ENCODE results near the gene TNFRSF8. TPM values are rescaled to one million over a fixed set of nuclear protein-coding genes. Genes with fewer than 3 reads are reported as not detected.

TNFRSF8 gene
- total RNA-seq, 1 donor from 2014 or later: not detected

- Histone ChIP-seq H3K4me3 (ENCODE audit: low read depth, low read length) (no peak overlapping the region), H3K36me3 (ENCODE audit: control insufficient read depth, insufficient read depth, low read length) (no peaks in the 10 kb centered on the region), H3K27me3 (ENCODE audit: control insufficient read depth, insufficient read depth, low read length) (no peaks in the 10 kb centered on the region)
- no peak for FAIRE-seq
- TF ChIP-seq CTCF (IDR thresholded peaks at IDR 0.05; ENCODE audit: insufficient read depth, low read length, severe bottlenecking): no peak
- no peak for DNase-seq (ENCODE audit: low read depth)
Observed at GRCh38 chr1:12094180-12094579, 31.1 kb downstream of the TNFRSF8 start.

- DNase-seq (ENCODE audit: low read depth): peak; percentile 19
- TF ChIP-seq CTCF (IDR thresholded peaks at IDR 0.05; ENCODE audit: insufficient read depth, low read length, severe bottlenecking): no peak
- H3K27me3 ChIP-seq (ENCODE audit: control insufficient read depth, insufficient read depth, low read length): no peaks in the 10 kb centered on the region
- no peaks in the 10 kb centered on the region for H3K36me3 ChIP-seq (ENCODE audit: control insufficient read depth, insufficient read depth, low read length)
- no peak overlapping the region for H3K4me3 ChIP-seq (ENCODE audit: low read depth, low read length)
- FAIRE-seq: no peak
Observed at GRCh38 chr1:12095452-12096263, 32.6 kb downstream of the TNFRSF8 start.

GRCh38 chr1:12096615-12097014 is 33.5 kb downstream of the TNFRSF8 start:
- Histone ChIP-seq H3K4me3 (ENCODE audit: low read depth, low read length) (no peak overlapping the region), H3K36me3 (ENCODE audit: control insufficient read depth, insufficient read depth, low read length) (no peaks in the 10 kb centered on the region), H3K27me3 (ENCODE audit: control insufficient read depth, insufficient read depth, low read length) (no peaks in the 10 kb centered on the region)
- TF ChIP-seq CTCF (IDR thresholded peaks at IDR 0.05; ENCODE audit: insufficient read depth, low read length, severe bottlenecking): no peak
- DNase-seq (ENCODE audit: low read depth) (no peak), FAIRE-seq (no peak)

- DNase-seq (ENCODE audit: low read depth) (peak; percentile 21), FAIRE-seq (peak; percentile 32)
- TF ChIP-seq CTCF (IDR thresholded peaks at IDR 0.05; ENCODE audit: insufficient read depth, low read length, severe bottlenecking): no peak
- Histone ChIP-seq H3K4me3 (ENCODE audit: low read depth, low read length) (no peak overlapping the region), H3K36me3 (ENCODE audit: control insufficient read depth, insufficient read depth, low read length) (no peaks in the 10 kb centered on the region), H3K27me3 (ENCODE audit: control insufficient read depth, insufficient read depth, low read length) (no peaks in the 10 kb centered on the region)
Observed at GRCh38 chr1:12097321-12097720, 34.2 kb downstream of the TNFRSF8 start.

GRCh38 chr1:12098786-12099185 is 35.7 kb downstream of the TNFRSF8 start:
- no peak for TF ChIP-seq CTCF (IDR thresholded peaks at IDR 0.05; ENCODE audit: insufficient read depth, low read length, severe bottlenecking)
- Histone ChIP-seq H3K4me3 (ENCODE audit: low read depth, low read length) (no peak overlapping the region), H3K36me3 (ENCODE audit: control insufficient read depth, insufficient read depth, low read length) (no peaks in the 10 kb centered on the region), H3K27me3 (ENCODE audit: control insufficient read depth, insufficient read depth, low read length) (no peaks in the 10 kb centered on the region)
- no peak for FAIRE-seq
- DNase-seq (ENCODE audit: low read depth): peak; percentile 30

DNA sequence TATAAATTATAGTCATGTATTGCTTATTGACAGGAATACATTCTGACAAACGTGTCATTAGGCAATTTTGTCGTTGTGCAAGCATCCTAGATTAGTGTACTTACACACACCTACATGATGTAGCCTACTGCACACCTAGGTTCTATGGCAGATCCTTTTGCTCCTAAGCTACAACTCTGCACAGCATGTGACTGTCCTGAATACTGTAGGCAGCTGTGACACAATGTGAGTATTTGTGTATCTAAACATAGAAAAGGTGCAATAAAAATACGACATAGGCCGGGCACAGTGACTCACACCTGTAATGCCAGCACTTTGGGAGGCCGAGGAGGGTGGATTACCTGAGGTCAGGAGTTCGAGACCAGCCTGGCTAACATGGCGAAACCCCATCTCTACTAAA is 36.5 kb downstream of the TNFRSF8 start:
- H3K27me3 ChIP-seq (ENCODE audit: control insufficient read depth, insufficient read depth, low read length): no peaks in the 10 kb centered on the region
- no peak overlapping the region for H3K4me3 ChIP-seq (ENCODE audit: low read depth, low read length)
- no peak for TF ChIP-seq CTCF (IDR thresholded peaks at IDR 0.05; ENCODE audit: insufficient read depth, low read length, severe bottlenecking)
- peak; percentile 58 for FAIRE-seq
- DNase-seq (ENCODE audit: low read depth): no peak
- H3K36me3 ChIP-seq (ENCODE audit: control insufficient read depth, insufficient read depth, low read length): no peaks in the 10 kb centered on the region
